Thoracic aorta (tissue), 2 donors: ENCODE results near the gene TMEM130. TPM values are rescaled to one million over a fixed set of nuclear protein-coding genes. Genes with fewer than 3 reads are reported as not detected.

Experiments
- ATAC-seq: fragments of 150-250 bp; one replicate; pipeline ENCODE4 v1.8.0; 2017; ENCODE audit warnings: low read depth; ENCODE audit not compliant: insufficient number of reproducible peaks, low FRiP score
- DNase-seq: peaks from one replicate; pipeline ENCODE4 v3.0.0-alpha.2; 2020; ENCODE audit warnings: low spot score
- H3K27ac ChIP-seq, 2 donors: fragments of 200-600 bp; sonication (generic); 1 replicate in 1 of 2; 2 replicates in 1 of 2; pipeline ENCODE4 v1.5.1; 2016; ENCODE audit warnings: mild to moderate bottlenecking in 2 of 2, moderate library complexity in 2 of 2
- H3K27me3 ChIP-seq: fragments of 200-600 bp; sonication (generic); replicated peaks from 2 replicates; pipeline ENCODE4 v1.6.0; 2016; ENCODE audit warnings: mild to moderate bottlenecking; ENCODE audit not compliant: insufficient read depth
- H3K36me3 ChIP-seq: fragments of 200-600 bp; sonication (generic); one replicate; pipeline ENCODE4 v1.5.1; 2016
- H3K4me1 ChIP-seq, 2 donors: fragments of 200-600 bp; sonication (generic); 1 replicate in 1 of 2; 2 replicates in 1 of 2; pipeline versions ENCODE4 v1.5.1 to v1.6.0; 2016; ENCODE audit warnings: low read depth in 2 of 2, mild to moderate bottlenecking in 1 of 2; ENCODE audit not compliant: control insufficient read depth in 1 of 2
- H3K4me3 ChIP-seq: fragments of 200-600 bp; sonication (generic); 2 replicates; pipeline ENCODE4 v1.5.1; 2016; ENCODE audit warnings: mild to moderate bottlenecking
- H3K9me3 ChIP-seq: fragments of 200-600 bp; sonication (generic); 2 replicates; pipeline ENCODE4 v1.5.1; 2016
- total RNA-seq, 2 donors: library from RNA; depleted of rRNA; stranded (reverse); fragments of >200 nt; gene quantifications; one replicate each; pipeline versions ENCODE4 v1.1.0 to v1.2.3, GENCODE V29; 2016
- TF ChIP-seq, protein P1 (sequence below): fragments of 200-600 bp; sonication (generic); IDR thresholded peaks from one replicate; pipeline ENCODE4 v1.5.1; 2019; ENCODE audit warnings: antibody characterized with exemption

The TMEM130 gene
- total RNA-seq, 2 donors from 2014 or later = 26.2 to 57.0 TPM

DNA sequence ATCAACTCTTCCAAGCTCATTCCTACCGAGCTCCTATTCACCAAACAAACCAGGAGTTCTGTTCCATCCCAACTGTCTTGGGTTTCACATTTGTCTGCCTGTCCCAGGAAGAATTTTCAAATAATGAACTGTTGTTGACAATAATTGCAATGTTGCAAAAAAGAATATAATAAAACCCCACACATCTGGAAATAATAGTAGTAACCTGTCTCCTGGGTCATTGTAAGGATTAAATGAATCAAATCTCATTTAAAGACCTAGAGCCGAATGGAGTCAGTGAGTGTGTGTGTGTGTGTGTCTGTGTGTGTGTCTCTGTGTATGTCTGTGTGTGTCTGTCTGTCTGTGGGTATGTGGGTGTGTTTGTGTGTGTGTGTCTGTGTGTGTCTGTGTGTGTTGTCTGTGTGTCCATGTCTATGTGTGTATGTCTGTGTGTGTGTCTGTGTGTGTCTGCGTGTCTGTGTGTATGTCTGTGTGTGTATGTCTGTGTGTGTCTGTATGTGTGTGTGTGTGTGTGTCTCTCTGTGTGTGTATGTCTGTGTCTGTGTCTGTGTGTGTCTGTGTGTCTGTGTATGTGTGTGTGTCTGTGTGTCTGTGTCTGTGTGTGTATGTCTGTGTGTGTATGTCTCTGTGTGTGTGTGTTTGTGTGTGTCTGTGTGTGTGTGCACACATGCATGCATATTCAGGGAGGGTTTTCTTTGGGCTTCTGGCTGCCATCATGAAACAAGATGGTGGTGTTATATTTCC, 52.7 kb downstream of the TMEM130 start:
- TF ChIP-seq, protein P1, sequence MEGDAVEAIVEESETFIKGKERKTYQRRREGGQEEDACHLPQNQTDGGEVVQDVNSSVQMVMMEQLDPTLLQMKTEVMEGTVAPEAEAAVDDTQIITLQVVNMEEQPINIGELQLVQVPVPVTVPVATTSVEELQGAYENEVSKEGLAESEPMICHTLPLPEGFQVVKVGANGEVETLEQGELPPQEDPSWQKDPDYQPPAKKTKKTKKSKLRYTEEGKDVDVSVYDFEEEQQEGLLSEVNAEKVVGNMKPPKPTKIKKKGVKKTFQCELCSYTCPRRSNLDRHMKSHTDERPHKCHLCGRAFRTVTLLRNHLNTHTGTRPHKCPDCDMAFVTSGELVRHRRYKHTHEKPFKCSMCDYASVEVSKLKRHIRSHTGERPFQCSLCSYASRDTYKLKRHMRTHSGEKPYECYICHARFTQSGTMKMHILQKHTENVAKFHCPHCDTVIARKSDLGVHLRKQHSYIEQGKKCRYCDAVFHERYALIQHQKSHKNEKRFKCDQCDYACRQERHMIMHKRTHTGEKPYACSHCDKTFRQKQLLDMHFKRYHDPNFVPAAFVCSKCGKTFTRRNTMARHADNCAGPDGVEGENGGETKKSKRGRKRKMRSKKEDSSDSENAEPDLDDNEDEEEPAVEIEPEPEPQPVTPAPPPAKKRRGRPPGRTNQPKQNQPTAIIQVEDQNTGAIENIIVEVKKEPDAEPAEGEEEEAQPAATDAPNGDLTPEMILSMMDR = no peak
- Histone ChIP-seq H3K27me3 (no peaks in the 10 kb centered on the region), H3K9me3 (no peaks in the 10 kb centered on the region), H3K36me3 (no peaks in the 10 kb centered on the region), H3K27ac (peak overlapping the region; percentile 84 to 99), H3K4me1 (peaks cover 23 to 56% of the 10 kb centered on the region in 2 donors), H3K4me3 (no peak overlapping the region)
- no peak for DNase-seq
- ATAC-seq = no peak

DNA sequence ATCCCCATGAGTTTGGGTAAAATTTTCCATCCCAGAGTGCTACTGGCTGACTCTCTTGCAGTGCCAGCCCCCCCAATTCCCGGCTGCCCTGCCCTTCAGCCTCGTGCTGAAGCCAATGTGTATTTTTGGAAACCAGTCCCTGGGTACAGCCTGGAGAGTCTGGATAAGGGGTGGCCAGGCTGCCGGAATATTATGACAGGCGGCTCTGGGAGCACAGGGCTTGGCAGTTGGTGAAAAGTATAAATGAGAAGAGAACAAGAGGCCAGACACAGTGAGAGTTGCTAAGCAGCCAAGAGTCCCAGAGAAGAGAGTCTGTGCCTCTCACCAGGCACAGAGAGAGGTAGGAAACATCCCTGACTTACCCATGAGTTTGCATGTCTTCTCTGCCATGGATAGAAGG, 53.6 kb downstream of the TMEM130 start:
- TF ChIP-seq, protein P1 = no peak
- Histone ChIP-seq H3K4me1 (peaks cover 23 to 49% of the 10 kb centered on the region in 2 donors), H3K9me3 (no peaks in the 10 kb centered on the region), H3K27ac (peak overlapping the region; percentile 84 to 99), H3K27me3 (no peaks in the 10 kb centered on the region), H3K36me3 (no peaks in the 10 kb centered on the region), H3K4me3 (no peak overlapping the region)
- ATAC-seq (peak; percentile 70), DNase-seq (peak; percentile 38)

DNA sequence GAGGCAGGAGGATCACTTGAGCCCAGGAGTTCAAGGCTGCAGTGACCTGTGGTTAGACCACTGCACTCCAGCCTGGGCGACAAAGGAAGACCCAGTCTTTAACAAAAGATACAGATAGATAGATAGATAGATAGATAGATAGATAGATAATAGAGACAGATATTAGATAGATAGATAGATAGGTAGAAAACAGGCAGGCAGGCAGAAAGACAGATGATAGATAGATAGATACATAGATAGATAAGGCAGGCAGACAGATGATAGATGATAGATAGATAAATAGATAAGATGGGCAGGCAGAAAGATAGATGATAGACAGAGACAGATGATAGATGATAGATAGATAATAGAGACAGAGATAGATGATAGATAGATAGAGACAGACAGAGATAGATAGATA, 54.5 kb downstream of the TMEM130 start:
- H3K4me3 ChIP-seq = no peak overlapping the region
- ATAC-seq = no peak
- no peaks in the 10 kb centered on the region for H3K27me3 ChIP-seq
- H3K9me3 ChIP-seq = no peaks in the 10 kb centered on the region
- H3K27ac ChIP-seq = peak overlapping the region; percentile 84 to 99
- no peak for DNase-seq
- TF ChIP-seq, protein P1 = no peak
- H3K4me1 ChIP-seq = peaks cover 27 to 54% of the 10 kb centered on the region in 2 donors
- H3K36me3 ChIP-seq = no peaks in the 10 kb centered on the region

DNA sequence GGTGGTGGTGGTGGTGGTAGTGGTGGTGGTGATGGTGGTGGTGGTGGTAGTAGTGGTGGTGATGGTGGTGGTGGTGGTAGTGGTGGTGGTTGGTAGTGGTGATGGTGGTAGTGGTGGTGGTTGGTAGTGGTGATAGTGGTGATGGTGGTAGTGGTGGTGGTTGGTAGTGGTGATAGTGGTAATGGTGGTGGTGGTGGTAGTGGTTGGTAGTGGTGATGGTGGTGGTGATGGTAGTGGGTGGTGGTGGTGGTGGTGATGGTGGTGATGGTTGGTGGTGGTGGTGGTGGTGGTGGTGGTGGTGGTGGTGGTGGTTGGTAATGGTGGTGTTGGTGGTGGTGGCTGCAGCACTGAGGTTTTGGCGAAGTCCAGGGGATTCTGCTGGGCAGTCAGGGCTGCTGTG, 58.5 kb downstream of the TMEM130 start:
- Histone ChIP-seq H3K27ac (no peak overlapping the region), H3K27me3 (no peaks in the 10 kb centered on the region), H3K4me1 (peaks cover 13 to 29% of the 10 kb centered on the region in 2 donors), H3K36me3 (no peaks in the 10 kb centered on the region), H3K9me3 (no peaks in the 10 kb centered on the region), H3K4me3 (no peak overlapping the region)
- no peak for ATAC-seq
- no peak for DNase-seq
- TF ChIP-seq, protein P1 = no peak

DNA sequence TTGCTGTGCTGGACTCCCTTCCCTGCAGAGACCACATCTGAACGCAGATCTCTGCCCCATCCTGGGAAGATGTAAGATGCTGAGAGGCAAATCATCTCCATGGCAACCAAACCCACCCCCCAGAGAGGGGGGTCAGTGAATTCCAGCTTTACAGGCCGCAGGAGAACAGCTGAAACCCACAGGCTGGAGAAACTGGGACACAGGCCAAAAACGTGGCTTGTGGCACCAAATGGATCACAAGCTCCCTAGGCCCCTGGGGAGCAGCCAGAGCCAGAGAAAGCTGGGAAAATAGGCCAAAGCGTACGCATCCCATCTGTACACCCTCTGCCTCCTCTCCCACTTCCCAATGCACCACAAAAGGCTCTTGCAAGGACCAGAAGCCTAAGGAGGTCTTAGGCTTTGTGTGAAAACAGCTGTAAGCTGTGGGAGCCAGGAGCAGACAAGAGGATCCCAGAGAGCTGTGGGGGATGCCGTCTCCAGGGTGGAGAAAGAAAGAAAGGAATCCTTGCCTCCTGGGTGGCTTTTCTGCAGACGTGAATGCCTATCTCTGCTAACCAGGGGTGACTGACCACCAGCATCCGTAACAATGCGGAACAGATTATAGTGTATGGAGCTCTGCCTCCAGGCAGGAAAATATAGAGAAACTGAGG, 59.5 kb downstream of the TMEM130 start:
- DNase-seq = no peak
- Histone ChIP-seq H3K4me3 (no peak overlapping the region), H3K9me3 (no peaks in the 10 kb centered on the region), H3K27ac (peak overlapping the region; percentile 28 to 46), H3K27me3 (no peaks in the 10 kb centered on the region), H3K36me3 (no peaks in the 10 kb centered on the region), H3K4me1 (peaks cover 9 to 19% of the 10 kb centered on the region in 2 donors)
- no peak for ATAC-seq
- TF ChIP-seq, protein P1 = no peak
